Activated gamma-delta T cell (primary cell): ENCODE data around the gene STRN.
"Not testable (repeated sequence)": the region's sequence is repeated elsewhere in the genome, so short reads cannot be mapped to it uniquely, and the experiment has no call there.

Experiments used
- DNase-seq: peaks from one replicate; lab custom pipeline; 2025; lab: John Stamatoyannopoulos, UW
- total RNA-seq, 2 donors: gene quantifications; one replicate each; lab custom pipeline; 2026; lab: John Stamatoyannopoulos, UW

STRN gene
- total RNA-seq: 76.4 to 85.9 reads per million in 2 donors

GRCh38 chr2:36966370-36967235, at the start of gene STRN:
Gene STRN (minus strand): TSS chr2:36966536. CDS start chr2:36966463, 73 bp downstream.
- DNase-seq: peak; percentile 99

GRCh38 chr2:37013315-37013641, 46.9 kb upstream of the STRN start:
- DNase-seq: no peak

DNA sequence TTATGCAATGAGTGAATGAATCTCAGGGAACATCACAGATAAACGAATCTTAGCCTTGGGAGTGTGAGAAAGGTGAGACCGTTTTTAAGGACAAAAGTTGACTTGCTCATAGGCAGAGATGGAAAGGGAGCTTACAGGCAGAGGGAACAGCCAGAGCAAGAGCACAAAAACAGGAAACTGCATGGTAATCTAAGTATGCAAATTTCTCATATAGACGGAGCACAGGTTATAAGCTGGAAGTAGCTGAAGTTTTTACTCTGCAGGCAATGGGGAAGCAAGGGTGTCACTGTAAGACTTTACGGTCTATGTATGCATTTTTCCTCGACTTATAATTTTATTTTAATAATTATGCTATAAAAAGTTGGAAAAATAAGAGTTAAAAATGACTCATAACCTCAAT, 44.8 kb upstream of the STRN start:
- no peak for DNase-seq

GRCh38 chr2:37005118-37005868, 39.0 kb upstream of the STRN start:
- no peak for DNase-seq

DNA sequence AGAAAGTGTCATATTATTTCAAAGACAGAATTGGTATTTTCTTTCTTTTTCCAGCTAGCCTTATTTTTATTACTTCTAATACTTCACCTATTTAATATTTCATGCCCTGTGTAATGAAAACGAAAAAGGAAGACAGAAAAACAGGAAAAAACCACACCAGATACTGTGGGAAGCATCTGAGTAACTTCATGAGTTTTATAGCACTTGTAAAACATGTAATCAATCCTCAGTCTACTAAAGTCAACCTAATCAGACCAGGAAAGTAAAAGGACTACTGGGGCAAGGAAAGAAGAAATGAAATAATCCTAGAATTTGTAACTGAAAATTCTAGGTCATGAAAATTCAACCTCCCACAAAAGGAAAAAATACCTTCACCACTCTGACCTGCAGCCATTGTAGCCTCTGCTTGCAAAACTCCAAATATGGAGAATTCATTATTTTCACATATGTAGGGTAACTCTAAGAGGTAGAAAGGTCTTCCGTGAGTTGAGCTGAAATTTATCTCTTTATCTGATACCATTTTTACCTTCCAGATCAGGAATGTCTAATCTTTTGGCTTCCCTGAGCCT, 34.7 kb upstream of the STRN start:
- DNase-seq: no peak

GRCh38 chr2:37000318-37000717, 34.0 kb upstream of the STRN start:
- no peak for DNase-seq

DNA sequence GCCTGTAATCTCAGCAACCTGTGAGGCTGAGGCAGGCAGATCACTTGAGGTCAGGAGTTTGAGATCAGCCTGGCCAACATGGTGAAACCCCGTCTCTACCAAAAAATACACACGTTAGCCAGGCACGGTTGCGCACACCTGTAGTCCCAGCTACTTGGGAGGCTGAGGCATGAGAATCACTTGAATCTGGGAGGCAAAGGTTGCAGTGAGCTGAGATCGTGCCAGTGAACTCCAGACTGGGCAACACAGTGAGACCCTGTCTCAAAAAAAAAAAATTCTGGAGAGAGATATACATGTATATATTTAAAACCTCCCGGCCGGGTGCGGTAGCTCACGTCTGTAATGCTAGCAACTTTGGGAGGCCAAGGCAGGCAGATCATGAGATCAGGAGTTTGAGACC, 33.1 kb upstream of the STRN start:
- not testable (repeated sequence) for DNase-seq

DNA sequence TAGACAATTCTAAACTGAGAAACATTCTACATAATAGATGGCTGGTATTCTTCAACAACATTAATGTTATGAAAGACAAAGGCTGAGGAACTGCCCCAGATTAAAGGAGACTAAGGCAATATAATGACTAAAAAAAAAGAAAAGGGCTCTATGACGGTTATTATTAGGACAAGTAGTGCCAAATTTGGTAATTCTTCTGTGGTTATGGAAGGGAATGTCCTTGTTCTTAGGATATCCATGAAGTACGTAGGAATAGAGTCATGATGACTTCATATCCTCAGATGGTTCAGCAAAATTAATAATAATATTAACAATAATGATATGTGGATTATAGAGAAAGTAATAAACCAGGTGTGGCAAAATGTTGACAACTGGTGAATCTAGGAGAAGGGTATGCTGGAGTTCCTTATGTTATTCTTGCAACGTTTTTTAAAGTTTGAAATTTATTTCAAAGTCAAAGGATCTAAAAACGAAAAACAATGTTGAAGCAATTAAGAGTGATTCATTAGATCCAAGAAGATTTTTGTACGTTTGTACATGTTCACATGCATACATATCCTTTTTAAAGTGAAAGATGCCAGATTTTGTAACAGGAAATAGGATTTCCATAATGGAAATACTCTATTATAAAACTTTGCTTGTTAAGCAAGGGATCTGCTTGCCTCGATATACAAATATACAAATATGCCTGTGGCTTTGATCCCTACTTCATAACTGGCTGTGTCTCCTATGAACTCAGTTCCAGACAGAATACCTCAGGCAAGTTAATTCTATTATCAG, 27.7 kb upstream of the STRN start:
- no peak for DNase-seq

- DNase-seq: no peak
Observed at GRCh38 chr2:36988008-36988407, 21.7 kb upstream of the STRN start.

DNA sequence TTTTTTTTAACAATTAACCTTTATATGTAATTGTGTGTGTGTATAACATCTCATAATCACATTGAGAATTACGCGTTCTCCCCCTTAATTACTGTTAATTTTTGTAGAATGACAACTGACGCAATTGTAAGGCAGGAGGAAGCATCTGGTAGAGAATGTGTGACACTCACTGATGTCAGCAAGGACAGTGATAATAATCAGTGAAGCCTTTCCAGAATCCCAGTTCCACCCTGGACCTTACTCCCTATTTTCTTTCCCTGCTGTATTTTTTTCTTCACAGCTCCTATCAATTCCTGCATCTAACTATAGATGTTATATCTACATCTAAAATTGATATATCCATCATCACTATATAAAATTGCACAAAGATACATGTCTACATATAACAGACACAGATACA, 16.1 kb upstream of the STRN start:
- no peak for DNase-seq

- DNase-seq: no peak
Observed at GRCh38 chr2:36981911-36982310, 15.6 kb upstream of the STRN start.

DNA sequence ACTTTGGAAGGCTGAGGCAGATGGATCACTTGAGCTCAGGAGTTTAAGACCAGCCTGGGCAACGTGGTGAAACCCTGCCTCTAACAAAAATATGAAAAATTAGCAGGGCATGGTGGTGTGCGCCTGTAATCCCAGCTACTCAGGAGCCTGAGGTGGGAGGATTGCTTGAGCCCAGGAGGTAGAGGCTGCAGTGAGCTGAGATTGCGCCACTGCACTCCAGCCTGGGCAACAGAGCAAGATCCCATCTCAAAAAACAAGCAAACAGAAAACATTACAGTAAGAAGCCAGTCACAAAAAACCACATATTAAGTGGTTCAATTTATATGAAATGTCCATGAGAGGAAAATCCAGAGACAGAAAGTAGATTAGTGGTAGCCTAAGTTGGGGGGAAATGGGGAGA, 12.7 kb upstream of the STRN start:
- DNase-seq: not testable (repeated sequence)

DNA sequence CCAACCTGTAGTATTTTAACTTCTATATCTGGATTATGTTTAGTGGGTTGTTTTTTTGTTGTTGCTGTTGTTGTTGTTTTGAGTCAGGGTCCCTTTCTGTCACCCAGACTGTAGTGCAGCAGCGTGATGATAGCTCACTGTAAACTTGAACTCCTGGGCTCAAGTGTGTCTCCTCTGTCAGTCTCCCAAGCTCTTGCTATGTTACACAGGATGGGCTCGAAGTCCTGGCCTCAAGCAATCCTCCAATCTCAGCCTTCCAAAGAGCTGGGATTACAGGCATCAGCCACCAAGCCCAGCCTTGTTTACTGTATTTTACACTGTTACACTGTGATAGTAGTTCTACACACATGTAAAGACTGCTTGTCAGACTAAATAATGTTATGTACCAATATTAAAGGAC, 9.7 kb upstream of the STRN start:
- no peak for DNase-seq

DNA sequence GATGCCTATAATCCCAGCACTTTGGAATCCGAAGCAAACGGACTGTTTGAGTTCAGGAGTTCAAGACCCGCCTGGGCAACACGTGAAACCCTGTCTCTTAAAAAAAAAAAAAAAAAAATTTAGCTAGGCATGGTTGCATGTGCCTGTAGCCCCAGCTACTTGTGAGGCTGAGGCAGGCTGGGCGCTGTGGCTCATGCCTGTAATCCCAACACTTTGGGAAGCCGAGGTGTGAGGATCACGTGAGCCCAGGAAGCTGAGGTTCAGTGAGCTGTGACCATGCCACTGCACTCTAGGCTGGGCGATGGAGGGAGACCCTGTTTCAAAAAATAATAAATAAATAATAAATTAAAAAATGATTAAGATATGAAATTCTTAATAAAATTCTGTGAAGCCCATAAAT, 9.0 kb upstream of the STRN start:
- no peak for DNase-seq

DNA sequence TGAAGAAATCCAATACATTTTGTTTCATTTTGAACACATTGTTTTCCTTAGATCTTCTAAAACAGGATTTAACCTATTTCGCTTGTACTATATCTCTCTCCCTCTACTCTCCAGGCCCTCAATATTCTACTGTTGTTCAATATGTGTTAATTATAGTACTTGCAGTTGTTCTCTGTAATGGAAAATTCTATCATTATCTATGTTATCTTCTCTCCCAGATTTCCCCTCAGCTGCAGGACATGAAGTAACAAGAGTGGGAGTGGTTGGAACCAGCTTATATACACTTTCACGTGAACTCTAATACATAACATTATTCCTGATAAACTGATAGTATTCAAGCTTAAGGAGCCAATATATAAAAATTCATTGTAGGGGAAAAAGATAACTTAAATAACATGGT, 7.0 kb upstream of the STRN start:
- DNase-seq: no peak

DNA sequence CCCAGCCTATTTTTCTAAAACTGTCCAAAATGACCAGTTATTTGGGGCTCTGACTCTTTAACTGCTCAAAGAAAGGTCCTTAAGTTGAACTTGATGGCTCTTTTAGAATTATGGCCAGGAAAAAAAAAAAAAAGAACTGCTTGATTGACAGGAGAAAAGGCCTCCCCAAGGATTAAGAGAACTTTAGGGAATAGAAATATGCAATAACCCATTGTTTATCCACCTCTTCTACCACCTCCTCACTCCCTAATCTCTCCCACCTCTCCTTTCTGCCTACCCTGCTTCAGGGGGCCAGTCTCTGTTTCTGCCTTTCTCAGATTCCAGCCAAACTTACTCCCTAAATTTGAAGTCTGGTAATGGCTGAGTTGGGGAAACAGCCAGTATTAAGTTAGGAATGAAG, 5.7 kb upstream of the STRN start:
- no peak for DNase-seq

DNA sequence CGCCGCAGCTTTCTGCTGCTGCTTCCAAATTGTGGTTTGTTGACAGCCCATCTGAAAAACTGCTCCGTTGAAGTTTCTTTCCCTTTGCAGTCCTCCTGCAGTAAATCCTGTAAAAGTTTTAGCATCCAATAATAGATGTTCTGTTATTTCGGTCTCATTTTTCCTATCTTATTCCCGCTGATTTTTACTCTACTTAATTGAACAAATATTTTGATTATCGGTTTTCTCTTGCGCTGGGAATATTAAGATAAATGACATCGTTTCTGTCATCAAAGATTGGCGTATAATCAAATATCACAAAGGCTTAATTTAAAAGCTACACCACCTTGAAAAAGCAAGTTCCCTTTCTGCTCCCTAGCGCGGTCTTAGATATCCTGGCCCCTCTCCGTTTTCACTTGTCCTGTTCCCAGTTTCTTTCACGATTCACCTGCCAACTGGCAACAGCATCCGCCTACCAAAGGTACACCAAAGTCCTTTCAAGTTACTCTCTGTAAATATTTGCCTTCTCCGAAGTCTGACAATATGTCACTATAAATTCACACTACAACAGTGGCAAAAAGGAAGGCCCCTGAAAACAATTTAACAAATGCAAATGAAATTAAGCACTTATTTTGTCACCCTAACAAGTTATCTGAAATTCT, 1.0 kb upstream of the STRN start:
- no peak for DNase-seq

- DNase-seq: no peak
Observed at GRCh38 chr2:36965751-36966369, 476 bp downstream of the STRN start.

GRCh38 chr2:36965206-36965605, 1.1 kb downstream of the STRN start:
- no peak for DNase-seq

DNA sequence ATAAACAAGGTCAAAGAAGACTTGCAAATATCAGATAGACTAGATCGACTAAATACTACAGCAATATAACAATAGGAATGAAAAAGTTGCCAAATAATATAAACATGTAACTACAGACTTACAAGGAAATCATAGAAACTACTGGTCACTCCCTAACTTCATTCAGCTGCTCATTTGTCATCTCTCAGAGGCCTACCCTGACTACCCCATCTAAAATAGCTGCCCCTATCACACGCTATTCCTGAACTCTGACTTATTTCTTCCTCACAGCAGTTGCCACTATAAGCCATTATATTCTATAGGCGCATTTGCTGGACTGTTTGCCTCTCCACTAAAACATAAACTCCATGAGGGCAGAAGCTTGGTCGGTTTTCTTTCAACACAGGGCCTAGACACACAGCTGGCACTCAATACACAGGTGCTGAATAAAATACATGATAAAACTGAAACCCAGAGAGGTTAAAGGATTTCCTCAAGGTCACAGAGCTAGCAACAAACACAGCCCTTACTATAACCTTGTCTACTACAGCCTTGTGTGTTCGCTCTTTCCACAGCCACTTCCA, 1.8 kb downstream of the STRN start:
- DNase-seq: no peak

DNA sequence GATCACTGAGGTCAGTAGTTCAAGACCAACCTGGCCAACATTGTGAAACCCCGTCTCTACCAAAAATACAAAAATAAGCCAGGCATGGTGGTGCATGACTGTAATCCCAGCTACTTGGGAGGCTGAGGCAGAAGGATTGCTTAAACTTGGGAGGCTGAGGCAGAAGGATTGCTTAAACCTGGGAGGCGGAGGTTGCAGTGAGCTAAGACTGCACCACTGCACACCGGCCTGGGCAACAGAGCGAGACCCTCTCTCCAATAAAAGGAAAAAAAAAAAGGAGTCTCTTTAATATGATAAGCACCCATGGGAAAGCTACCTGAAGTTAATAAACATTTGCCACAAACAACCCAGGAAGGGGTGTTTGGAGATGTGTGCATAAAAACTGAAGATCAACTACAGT, 2.6 kb downstream of the STRN start:
- DNase-seq: no peak
